Psoas muscle (tissue), 8 donors: ENCODE results near the gene RDH8. TPM values are rescaled to one million over a fixed set of nuclear protein-coding genes. Genes with fewer than 3 reads are reported as not detected.

ENCODE experiments used
- ATAC-seq, 4 donors: fragments of 200-7000 bp; cut with Tn5 transposase; one replicate each; pipeline ENCODE4 v1.9.1; 2020; ENCODE audit warnings: moderate library complexity in 3 of 4, mild to moderate bottlenecking in 2 of 4
- DNase-seq, 2 donors: peaks; one replicate each; pipeline ENCODE4 v3.0.0-alpha.2; 2020
- H3K27ac ChIP-seq: fragments of 200-600 bp; one replicate; pipeline ENCODE4 v1.8.0; 2022
- H3K27me3 ChIP-seq, 3 donors: fragments of 200-600 bp in 1 of 3; one replicate each; pipeline versions ENCODE4 v1.6.1 to v1.8.0; 2013 to 2022; ENCODE audit warnings: low read length in 2 of 3, mild to moderate bottlenecking in 2 of 3, moderate library complexity in 1 of 3; ENCODE audit not compliant: insufficient read depth in 3 of 3
- H3K36me3 ChIP-seq, 2 donors: fragments of 200-600 bp in 1 of 2; one replicate each; pipeline versions ENCODE4 v1.6.1 to v1.8.0; 2013 to 2022; ENCODE audit warnings: low read depth in 1 of 2, mild to moderate bottlenecking in 1 of 2, moderate library complexity in 1 of 2; ENCODE audit not compliant: insufficient read depth in 1 of 2
- H3K4me1 ChIP-seq: fragments of 200-600 bp; one replicate; pipeline ENCODE4 v1.8.0; 2022
- H3K4me3 ChIP-seq: fragments of 200-600 bp; one replicate; pipeline ENCODE4 v1.8.0; 2022; ENCODE audit warnings: mild to moderate bottlenecking
- H3K9me3 ChIP-seq: fragments of 200-600 bp; one replicate; pipeline ENCODE4 v1.8.0; 2022
- WGBS, 3 donors: extraction: QIAGEN DNeasy Blood & Tissue Kit; methylation state at CpG; one replicate each; pipeline versions ENCODE4 v1.1.6 to v1.1.7; 2013; 5-methylcytosine and 5-hydroxymethylcytosine counted together
- intact Hi-C, 2 donors: fragments of 100-400 bp; cut with DNase I; formaldehyde crosslinking; loops; one replicate each; pipeline versions ENCODE4 v1.11.0 to v1.14.2; 2022
- polyA plus RNA-seq, 3 donors: library from polyadenylated mRNA; stranded (reverse); fragments of 200-250 nt; gene quantifications; one replicate each; pipeline ENCODE4 v1.2.3, GENCODE V29; 2013
- total RNA-seq, 4 donors: library from RNA; stranded (reverse); fragmentation: NEBNext Ultra II Directional in 2 of 4; extraction: Animal tissue kit (Norgen Biotek cat#: 25700) in 2 of 4; gene quantifications; one replicate each; pipeline versions ENCODE4 v1.2.1 to v1.2.4, GENCODE V29; 2021 to 2023
- TF ChIP-seq, protein P1 (sequence below): fragments of 200-600 bp; IDR thresholded peaks from one replicate; pipeline ENCODE4 v1.8.0; 2022; ENCODE audit warnings: antibody characterized with exemption
- donor health status: healthy with polysubstance abuse.
- donor health status: DM: no; HTN: no; CAD: no; lungs with moderate emphysema.
- donor health status: Bipolar disorder and iron deficiency.
- donor health status: healthy.
- donor health status: DM: yes; HTN: yes; CAD: no.
- donor health status: DM: no; HTN: no; CAD: no.
- donor health status: DM: no; HTN: no; CAD: no.
- donor health status: DM: yes; HTN: yes; CAD: no.

Gene RDH8
- total and polyA plus RNA-seq, 7 donors, result not detected

DNA sequence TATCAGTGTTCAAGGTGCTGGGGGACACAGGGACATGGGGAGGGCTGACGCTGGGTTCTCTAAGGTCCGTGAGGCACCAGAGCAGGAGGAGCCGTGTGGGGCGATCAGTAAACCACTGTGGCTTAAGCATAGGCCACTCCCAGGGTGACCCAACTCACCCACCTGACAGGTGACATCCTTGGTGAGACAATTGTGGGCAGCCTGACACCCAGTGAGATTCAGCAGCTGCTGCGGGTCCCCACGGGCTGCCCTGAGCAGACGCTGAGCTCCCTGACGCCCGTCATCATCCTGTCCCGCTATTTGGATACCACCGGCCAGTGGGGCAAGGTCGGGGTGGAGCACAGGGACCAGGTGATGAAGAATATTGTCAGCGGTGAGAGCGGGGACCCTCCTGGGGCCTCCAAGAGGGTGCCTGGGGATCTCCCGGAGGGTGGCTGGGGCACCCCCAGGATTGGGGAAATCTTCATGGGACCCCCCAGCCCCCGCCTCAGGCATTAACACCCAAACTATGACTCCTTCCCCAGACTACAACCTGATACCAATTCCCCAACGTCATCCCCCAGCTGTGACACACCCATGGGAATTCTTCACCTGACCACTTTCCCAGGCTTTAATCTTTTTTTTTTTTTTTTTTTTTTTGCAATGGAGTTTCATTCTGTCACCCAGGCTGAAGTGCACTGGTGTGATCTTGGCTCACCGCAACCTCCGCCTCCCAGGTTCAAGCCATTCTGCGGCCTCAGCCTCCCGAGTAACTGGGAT is 39.5 kb downstream of the RDH8 start:
- ATAC-seq (no peak), DNase-seq (no peak)
- Histone ChIP-seq H3K9me3 (no peaks in the 10 kb centered on the region), H3K27ac (no peak overlapping the region), H3K4me3 (no peak overlapping the region), H3K36me3 (no peaks in the 10 kb centered on the region), H3K4me1 (no peaks in the 10 kb centered on the region), H3K27me3 (no peaks in the 10 kb centered on the region)
- WGBS, 3 donors, result 66 to 78% (median 70%) methylated on average over 21 of the region's 21 CpGs
- intact Hi-C loops, result no loop called here
- TF ChIP-seq, protein P1, sequence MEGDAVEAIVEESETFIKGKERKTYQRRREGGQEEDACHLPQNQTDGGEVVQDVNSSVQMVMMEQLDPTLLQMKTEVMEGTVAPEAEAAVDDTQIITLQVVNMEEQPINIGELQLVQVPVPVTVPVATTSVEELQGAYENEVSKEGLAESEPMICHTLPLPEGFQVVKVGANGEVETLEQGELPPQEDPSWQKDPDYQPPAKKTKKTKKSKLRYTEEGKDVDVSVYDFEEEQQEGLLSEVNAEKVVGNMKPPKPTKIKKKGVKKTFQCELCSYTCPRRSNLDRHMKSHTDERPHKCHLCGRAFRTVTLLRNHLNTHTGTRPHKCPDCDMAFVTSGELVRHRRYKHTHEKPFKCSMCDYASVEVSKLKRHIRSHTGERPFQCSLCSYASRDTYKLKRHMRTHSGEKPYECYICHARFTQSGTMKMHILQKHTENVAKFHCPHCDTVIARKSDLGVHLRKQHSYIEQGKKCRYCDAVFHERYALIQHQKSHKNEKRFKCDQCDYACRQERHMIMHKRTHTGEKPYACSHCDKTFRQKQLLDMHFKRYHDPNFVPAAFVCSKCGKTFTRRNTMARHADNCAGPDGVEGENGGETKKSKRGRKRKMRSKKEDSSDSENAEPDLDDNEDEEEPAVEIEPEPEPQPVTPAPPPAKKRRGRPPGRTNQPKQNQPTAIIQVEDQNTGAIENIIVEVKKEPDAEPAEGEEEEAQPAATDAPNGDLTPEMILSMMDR, result no peak

DNA sequence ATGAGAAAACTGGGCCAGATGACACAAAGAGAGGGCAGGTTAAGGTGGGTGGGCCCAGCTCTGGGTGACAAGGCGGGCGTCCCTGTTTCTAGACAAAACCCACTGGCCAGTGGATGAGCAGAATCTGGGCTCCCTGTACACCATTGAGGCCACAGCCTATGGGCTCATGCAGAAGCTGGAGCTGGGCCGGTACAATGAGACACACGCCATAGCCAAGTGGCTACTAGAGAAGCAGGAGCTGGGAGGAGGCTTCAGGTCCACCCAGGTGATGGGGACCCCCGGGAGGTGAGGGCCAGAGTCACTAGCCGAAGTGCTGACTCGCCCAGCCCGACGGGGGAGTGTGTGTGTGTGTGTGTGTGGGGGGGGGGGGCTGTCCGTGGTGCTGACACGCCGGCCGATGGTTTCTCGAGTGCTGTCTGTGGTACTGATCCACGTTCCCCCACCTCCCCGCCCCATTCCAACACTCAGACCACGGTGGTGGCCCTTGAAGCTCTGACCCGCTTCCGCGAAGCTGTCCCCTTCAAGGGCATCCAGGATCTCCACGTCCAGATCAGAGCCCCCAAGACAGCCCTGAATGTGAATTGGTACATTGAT is 48.5 kb downstream of the RDH8 start:
- TF ChIP-seq, protein P1, result no peak

DNA sequence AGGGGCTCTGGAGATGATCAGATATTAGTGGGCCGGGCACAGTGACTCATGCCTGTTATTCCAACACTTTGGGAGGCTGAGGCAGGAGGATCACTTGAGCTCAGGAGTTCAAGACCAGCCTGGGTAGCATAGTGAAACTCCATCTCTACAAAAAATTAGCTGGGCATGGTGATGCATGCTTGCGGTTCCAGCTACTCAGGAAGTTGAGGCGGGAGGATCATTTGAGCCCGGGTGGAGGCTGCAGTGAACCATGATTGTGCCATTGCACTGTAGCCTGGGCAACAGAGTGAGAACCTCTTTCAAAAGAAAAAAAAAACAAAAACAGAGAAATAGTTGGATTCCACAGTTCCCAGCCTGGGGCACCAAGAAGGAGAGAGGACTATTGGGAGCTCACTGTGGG is 54.9 kb downstream of the RDH8 start:
- TF ChIP-seq, protein P1, result no peak
- ATAC-seq, result no peak
- peaks cover 0 to 7% (median 0%) of the 10 kb centered on the region in 3 donors for H3K27me3 ChIP-seq

More for the DNA sequence above, 48.5 kb downstream of the RDH8 start:
- ATAC-seq (no peak), DNase-seq (peak in 1 of 2 donors; percentile 24)
- no peaks in the 10 kb centered on the region for H3K36me3 ChIP-seq
- 23 to 50% (median 35%) methylated on average over 10 to 21 of the region's 21 CpGs for WGBS, 3 donors
- H3K9me3 ChIP-seq, result no peaks in the 10 kb centered on the region
- H3K4me1 ChIP-seq, result no peaks in the 10 kb centered on the region
- H3K27ac ChIP-seq, result no peak overlapping the region
- H3K4me3 ChIP-seq, result no peak overlapping the region
- intact Hi-C loops, result no loop called here
- no peaks in the 10 kb centered on the region for H3K27me3 ChIP-seq

DNA sequence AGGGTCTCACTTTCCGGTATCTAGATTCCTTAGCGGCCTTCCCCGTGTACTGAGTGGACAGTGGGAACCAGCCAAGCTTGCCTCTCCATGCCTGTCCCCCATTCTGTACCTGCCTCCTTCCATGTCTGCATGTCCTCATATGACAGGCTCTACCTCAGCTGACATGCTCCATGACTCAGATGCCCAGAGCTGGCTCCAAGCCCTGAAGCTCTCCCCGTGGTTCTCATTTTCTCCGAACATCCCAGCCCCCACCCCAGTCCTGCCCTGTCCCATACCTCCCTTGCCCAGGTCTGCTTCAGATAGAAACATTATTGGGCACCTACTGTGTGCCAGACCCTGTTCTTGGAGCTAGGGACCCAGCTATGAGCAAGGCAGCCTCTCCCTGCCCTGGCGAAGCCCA is 55.8 kb downstream of the RDH8 start:
- no peaks in the 10 kb centered on the region for H3K9me3 ChIP-seq
- no peak overlapping the region for H3K27ac ChIP-seq
- TF ChIP-seq, protein P1, result no peak
- ATAC-seq (no peak), DNase-seq (peak in 1 of 2 donors; percentile 21)
- H3K27me3 ChIP-seq, result peaks cover 0 to 7% (median 0%) of the 10 kb centered on the region in 3 donors
- WGBS, 3 donors, result 61 to 68% (median 63%) methylated on average over 6 of the region's 6 CpGs
- H3K4me3 ChIP-seq, result no peak overlapping the region
- intact Hi-C loops, result no loop called here
- no peaks in the 10 kb centered on the region for H3K4me1 ChIP-seq
- no peaks in the 10 kb centered on the region for H3K36me3 ChIP-seq

More for the DNA sequence above, 54.9 kb downstream of the RDH8 start:
- Histone ChIP-seq H3K27ac (no peak overlapping the region), H3K36me3 (no peaks in the 10 kb centered on the region), H3K4me3 (no peak overlapping the region), H3K9me3 (no peaks in the 10 kb centered on the region), H3K4me1 (no peaks in the 10 kb centered on the region)
- 59 to 70% (median 70%) methylated on average over 4 of the region's 4 CpGs for WGBS, 3 donors
- no peak for DNase-seq
- intact Hi-C loops, result no loop called here
